Right atrium auricular region (tissue), 2 donors: ENCODE data around the gene GRM4. TPM values are rescaled to one million over a fixed set of nuclear protein-coding genes. Genes with fewer than 3 reads are reported as not detected.

Source experiments
- DNase-seq: peaks from one replicate; pipeline ENCODE4 v3.0.0-alpha.2; 2019; ENCODE audit warnings: low spot score
- H3K27ac ChIP-seq, 2 donors: fragments of 200-600 bp; sonication (generic); 1 replicate in 1 of 2; 2 replicates in 1 of 2; pipeline ENCODE4 v1.5.1; 2016 to 2019
- H3K27me3 ChIP-seq, 2 donors: fragments of 200-600 bp; sonication (generic); one replicate each; pipeline versions ENCODE4 v1.5.1 to v1.6.0; 2017 to 2019
- H3K36me3 ChIP-seq: fragments of 200-600 bp; sonication (generic); one replicate; pipeline ENCODE4 v1.5.1; 2016
- H3K4me1 ChIP-seq, 2 donors: fragments of 200-600 bp; sonication (generic); one replicate each; pipeline versions ENCODE4 v1.5.1 to v1.6.0; 2017 to 2019
- H3K4me3 ChIP-seq, 2 donors: fragments of 200-600 bp; sonication (generic); 1 replicate in 1 of 2; 2 replicates in 1 of 2; pipeline ENCODE4 v1.5.1; 2017 to 2019; ENCODE audit warnings: mild to moderate bottlenecking in 1 of 2, moderate library complexity in 1 of 2
- H3K9me3 ChIP-seq, 2 donors: fragments of 200-600 bp; sonication (generic); one replicate each; pipeline ENCODE4 v1.5.1; 2019
- CTCF ChIP-seq, 2 donors: fragments of 200-600 bp; sonication (generic); IDR thresholded peaks; one replicate each; pipeline ENCODE4 v1.5.1; 2019; ENCODE audit warnings: antibody characterized with exemption in 2 of 2
- total RNA-seq, 2 donors: library from RNA; depleted of rRNA; stranded (reverse); fragments of >200 nt; gene quantifications; one replicate each; pipeline ENCODE4 v1.1.0, GENCODE V29; 2016

The GRM4 gene
- total RNA-seq, 2 donors from 2014 or later: not detected

GRCh38 chr6:34150766-34151165 lies 4.9 kb upstream of the GRM4 start:
- H3K27me3 ChIP-seq: peaks cover 0 to 9% of the 10 kb centered on the region in 2 donors

GRCh38 chr6:34149831-34150400 lies 4.0 kb upstream of the GRM4 start:
- Histone ChIP-seq H3K4me1 (peaks cover 0 to 18% of the 10 kb centered on the region in 2 donors), H3K27ac (no peak overlapping the region), H3K4me3 (no peak overlapping the region), H3K36me3 (no peaks in the 10 kb centered on the region), H3K9me3 (no peaks in the 10 kb centered on the region), H3K27me3 (peaks cover 0 to 9% of the 10 kb centered on the region in 2 donors)
- TF ChIP-seq CTCF (IDR thresholded peaks at IDR 0.05): no peak
- no peak for DNase-seq

More at GRCh38 chr6:34150766-34151165, 4.9 kb upstream of the GRM4 start:
- H3K4me3 ChIP-seq: no peak overlapping the region
- no peaks in the 10 kb centered on the region for H3K36me3 ChIP-seq
- peaks cover 0 to 12% of the 10 kb centered on the region in 2 donors for H3K4me1 ChIP-seq
- no peak for DNase-seq
- H3K27ac ChIP-seq: no peak overlapping the region
- no peak for TF ChIP-seq CTCF (IDR thresholded peaks at IDR 0.05)
- no peaks in the 10 kb centered on the region for H3K9me3 ChIP-seq

GRCh38 chr6:34149452-34149810 lies 3.5 kb upstream of the GRM4 start:
- TF ChIP-seq CTCF (IDR thresholded peaks at IDR 0.05): no peak
- Histone ChIP-seq H3K4me3 (no peak overlapping the region), H3K9me3 (no peaks in the 10 kb centered on the region), H3K4me1 (peaks cover 0 to 18% of the 10 kb centered on the region in 2 donors), H3K27me3 (peaks cover 0 to 14% of the 10 kb centered on the region in 2 donors), H3K36me3 (no peaks in the 10 kb centered on the region), H3K27ac (no peak overlapping the region)
- DNase-seq: no peak

GRCh38 chr6:34148631-34149451 lies 3.0 kb upstream of the GRM4 start:
- Histone ChIP-seq H3K36me3 (no peaks in the 10 kb centered on the region), H3K4me1 (peaks cover 0 to 21% of the 10 kb centered on the region in 2 donors), H3K27me3 (peaks cover 0 to 15% of the 10 kb centered on the region in 2 donors), H3K9me3 (no peaks in the 10 kb centered on the region), H3K4me3 (no peak overlapping the region), H3K27ac (no peak overlapping the region)
- TF ChIP-seq CTCF (IDR thresholded peaks at IDR 0.05): no peak
- no peak for DNase-seq

- peaks cover 4 to 22% of the 10 kb centered on the region in 2 donors for H3K27me3 ChIP-seq
- TF ChIP-seq CTCF (IDR thresholded peaks at IDR 0.05): no peak
- DNase-seq: no peak
Measured at GRCh38 chr6:34147906-34148630, 2.2 kb upstream of the GRM4 start.

More at GRCh38 chr6:34147906-34148630, 2.2 kb upstream of the GRM4 start:
- Histone ChIP-seq H3K36me3 (no peaks in the 10 kb centered on the region), H3K4me3 (no peak overlapping the region), H3K9me3 (no peaks in the 10 kb centered on the region), H3K27ac (no peak overlapping the region), H3K4me1 (peaks cover 0 to 28% of the 10 kb centered on the region in 2 donors)
